COR-L47 (cell line): Measurements from ENCODE around the gene CDKN1A.
"Not testable (repeated sequence)": the region's sequence is repeated elsewhere in the genome, so short reads cannot be mapped to it uniquely, and the experiment has no call there.

Source experiments
- DNase-seq: peaks from one replicate; lab custom pipeline; 2025; lab: John Stamatoyannopoulos, UW

The CDKN1A gene

GRCh38 chr6:36678488-36679042 lies at the start of gene CDKN1A:
TSS of gene CDKN1A (plus strand) at chr6:36678714. CDS start at chr6:36684102, 5,388 bp downstream.
- DNase-seq, result peak; percentile 92

DNA sequence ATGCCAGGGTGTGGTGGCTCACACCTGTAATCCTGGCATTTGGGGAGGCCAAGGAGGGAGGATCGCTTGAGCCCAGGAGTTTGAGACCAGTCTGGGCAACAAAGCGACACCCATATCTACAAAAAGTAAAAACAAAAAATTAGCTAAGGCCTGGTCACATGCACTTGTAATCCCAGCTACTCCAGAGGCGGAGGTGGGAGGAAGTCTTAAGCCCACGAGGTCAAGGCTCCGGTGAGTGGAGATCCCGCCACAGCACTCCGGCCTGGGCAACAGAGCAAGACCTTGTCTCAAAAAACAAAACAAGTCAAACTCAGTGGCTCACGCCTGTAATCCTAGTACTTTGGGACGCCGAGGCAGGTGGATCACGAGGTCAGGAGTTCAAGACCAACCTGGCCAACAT lies 48.7 kb upstream of the CDKN1A start:
- no peak for DNase-seq

- no peak for DNase-seq
These were observed 47.0 kb upstream of the CDKN1A start for GRCh38 chr6:36631326-36632011.

- no peak for DNase-seq
These were observed 45.1 kb upstream of the CDKN1A start for GRCh38 chr6:36633370-36633769.

- peak; percentile 47 for DNase-seq
These were observed 44.6 kb upstream of the CDKN1A start for GRCh38 chr6:36633915-36634314.

- DNase-seq, result no peak
These were observed 44.0 kb upstream of the CDKN1A start for GRCh38 chr6:36634317-36635108.

DNA sequence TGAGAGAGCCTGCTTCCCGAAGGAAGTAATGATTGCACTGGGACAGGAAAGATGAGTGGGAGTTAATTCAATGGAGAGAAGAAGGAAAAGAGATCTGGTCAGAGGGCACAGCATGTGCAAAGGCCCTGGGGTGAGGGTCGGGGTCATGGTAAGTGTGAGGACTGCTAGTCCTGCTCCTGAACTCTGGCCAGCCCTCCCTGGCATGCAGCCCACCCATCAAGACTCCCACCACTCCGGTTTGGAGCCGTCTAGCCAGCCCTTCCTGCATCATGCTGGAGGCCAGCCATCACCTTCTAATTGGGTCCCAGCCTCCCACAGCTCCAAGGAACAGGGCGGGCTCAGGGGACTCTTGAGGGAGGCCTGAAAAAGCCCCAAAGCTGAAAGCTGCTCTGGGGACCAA lies 42.2 kb upstream of the CDKN1A start:
- DNase-seq, result no peak

DNA sequence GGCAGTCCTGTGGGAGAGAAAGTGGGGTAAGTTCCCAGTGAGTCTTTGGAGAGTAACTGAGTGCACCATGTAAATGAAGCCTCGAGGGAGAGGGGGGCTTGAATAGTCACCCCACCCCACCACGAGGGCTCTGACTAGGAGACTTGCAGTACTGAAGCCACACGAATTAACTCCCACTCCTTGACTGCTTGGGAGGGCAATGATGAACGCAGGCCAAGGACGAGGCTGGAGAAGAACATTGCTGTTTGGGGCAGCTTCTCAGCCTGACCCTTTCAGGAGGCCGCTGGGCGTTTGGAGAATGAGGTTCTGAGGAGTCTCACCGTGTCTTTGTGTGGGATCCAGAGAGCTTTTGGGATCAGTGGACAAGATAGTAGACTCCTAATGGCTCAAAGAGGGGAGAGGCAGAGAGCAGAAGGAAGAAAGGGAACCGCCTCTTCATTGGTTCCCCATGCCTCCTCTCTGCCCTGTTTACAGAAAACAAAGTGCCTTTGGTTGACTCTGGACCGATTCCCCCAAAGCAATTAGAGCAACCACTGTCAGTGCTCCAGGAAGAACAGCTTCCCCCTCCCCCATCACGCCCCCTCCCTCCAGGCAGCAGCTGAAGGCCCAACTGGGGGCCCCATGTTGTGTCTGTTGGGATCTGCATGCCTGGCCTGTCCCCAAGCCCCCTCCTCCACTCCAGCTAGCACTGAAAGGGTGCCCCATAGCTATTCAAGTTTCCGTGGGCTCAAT lies 41.7 kb upstream of the CDKN1A start:
- DNase-seq, result peak; percentile 21

DNA sequence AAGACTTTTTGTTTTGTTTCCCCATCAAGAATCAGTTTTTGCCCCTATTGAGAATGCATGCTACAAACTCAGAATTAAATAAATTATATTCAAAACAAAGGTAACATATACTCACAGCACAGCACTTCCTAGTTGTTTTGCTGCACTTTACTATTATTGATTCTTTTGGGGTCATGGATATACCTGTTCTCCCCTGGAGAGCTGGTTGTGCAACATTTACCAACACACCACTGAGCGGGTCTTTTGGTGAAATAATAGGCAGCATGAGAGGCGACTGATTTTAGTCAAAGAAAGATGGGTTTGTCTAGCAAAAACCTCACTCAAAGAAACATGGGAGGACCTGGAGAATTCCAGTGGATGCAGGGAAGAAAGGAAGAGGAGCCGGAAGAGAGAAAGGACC lies 39.9 kb upstream of the CDKN1A start:
- DNase-seq, result no peak

DNA sequence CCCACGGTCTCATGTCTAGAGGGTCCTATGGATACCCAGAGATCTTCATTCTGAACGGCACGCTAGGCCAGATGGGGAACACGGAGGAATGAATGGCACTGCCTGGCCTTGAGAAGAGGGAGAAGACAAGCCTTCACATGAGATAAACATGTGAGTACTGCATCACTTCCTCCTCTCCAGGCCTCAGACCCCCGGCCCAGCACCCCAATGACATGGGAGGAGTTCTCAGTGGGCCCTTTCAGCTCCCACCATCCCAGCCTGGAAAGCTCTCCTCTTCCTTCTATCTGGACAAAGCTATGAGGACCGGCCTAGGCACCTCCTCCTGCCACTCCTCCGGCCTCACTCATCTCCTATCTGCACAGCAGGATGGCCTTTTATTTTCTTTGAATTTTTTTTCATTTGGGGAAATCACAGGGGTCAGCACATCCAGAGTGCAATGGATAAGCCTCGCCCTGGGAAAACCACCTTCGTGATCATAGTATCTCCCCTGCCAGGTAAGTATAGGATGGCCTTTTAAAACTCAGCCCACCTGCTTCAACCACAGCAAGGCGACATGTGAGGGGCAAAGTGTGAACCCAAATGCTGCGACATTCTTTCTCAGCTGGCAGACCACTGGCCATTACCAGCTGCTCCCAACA lies 39.2 kb upstream of the CDKN1A start:
- no peak for DNase-seq

- no peak for DNase-seq
These were observed 37.0 kb upstream of the CDKN1A start for GRCh38 chr6:36641543-36641942.

DNA sequence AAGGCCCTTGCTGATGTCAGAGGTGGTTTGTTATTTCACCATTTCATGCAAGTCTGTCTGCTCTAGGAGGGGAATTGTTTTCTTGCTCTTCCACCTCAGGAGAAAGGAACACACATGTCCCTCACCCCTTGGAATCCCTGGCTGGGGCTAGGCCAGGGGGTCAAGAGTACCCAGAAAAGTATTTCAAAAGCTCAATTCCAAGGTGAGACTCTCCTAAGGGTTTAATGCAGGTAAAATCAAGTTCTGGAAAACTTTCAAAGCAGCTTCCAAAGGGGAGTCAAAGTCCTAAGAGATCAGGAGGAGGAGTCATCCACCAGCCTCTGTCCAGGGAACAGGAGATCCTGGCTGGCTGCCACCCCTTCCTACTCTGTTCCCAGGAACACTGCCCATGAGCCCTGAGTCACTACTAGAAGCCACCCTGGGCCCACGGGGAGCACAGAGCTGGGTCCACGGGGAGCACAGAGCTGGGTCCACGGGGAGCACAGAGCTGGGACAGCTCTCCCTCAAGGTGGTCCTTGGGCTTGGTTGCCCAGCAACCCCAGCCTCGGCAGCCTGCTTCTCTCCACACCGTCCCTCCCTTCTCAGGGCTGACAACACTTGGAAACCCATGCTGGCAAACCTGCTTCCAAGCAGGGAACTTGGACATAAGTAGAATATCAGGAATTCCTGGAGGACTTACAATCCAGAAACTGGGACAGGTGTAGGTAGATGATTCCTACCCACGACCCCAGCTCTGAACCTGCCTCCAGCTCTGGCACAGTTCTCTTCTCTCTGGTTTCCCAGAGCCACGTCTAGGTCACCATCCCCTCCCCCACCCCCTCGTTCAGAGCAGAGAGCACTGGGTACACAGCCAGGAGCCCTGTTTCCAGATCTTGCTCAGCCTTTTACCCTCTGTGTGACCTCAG lies 35.3 kb upstream of the CDKN1A start:
- DNase-seq, result no peak

DNA sequence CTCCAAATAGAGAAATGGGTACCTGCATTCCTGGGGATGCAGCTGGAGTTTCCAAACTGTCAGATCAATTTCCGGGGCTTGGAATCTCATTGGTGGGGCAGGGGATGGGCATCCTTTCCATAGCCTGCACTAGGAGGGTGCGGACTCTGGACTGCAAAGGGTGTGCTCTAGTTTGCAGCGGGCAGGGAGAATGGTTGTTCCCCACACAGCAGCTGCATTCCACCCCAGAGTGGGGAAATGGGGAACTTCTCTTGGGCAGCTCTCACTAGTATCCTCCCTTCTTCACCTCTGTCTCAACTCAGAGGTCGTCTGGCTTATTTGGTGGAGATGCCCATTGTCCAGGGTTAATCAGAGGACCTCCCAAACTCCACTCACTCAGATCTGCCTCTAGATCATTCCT lies 34.5 kb upstream of the CDKN1A start:
- DNase-seq, result no peak

- DNase-seq, result no peak
These were observed 29.4 kb upstream of the CDKN1A start for GRCh38 chr6:36649086-36649485.

DNA sequence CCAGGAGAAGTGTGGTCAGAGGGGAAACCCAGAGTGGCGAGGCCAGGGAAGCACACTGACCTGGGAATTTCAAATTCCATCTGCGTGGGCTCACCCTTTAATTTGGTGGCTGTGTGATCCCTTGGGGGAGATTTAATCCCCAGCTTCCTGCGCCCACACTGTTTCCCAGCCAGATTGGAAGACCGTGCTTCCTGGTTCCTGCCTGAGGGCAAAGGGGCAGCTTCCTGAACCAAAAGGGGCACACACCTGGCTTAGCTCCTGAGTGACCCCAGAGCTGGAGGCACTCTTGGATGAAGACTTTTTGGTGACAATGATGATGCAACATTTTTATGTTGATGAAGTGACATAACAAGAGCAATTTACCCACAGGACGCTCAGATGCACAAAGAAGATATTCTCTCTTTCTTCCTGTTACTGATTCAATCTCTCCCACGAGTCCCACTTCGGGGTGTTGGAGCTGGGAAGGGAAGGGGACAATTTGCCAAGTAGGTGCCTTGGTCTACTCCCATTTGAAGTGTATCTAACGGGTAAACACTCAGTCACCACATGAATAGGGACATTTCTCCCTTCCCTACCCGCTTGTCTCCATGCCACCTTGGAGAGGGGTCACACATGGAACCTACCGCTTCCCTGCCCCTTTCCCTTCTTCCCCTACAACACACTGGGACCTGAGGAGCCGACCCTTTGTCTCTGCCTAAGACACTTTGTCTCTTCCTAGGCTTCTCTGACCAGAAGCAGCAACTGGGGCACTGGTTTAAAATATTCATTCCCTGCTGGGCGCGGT lies 28.6 kb upstream of the CDKN1A start:
- DNase-seq, result no peak

DNA sequence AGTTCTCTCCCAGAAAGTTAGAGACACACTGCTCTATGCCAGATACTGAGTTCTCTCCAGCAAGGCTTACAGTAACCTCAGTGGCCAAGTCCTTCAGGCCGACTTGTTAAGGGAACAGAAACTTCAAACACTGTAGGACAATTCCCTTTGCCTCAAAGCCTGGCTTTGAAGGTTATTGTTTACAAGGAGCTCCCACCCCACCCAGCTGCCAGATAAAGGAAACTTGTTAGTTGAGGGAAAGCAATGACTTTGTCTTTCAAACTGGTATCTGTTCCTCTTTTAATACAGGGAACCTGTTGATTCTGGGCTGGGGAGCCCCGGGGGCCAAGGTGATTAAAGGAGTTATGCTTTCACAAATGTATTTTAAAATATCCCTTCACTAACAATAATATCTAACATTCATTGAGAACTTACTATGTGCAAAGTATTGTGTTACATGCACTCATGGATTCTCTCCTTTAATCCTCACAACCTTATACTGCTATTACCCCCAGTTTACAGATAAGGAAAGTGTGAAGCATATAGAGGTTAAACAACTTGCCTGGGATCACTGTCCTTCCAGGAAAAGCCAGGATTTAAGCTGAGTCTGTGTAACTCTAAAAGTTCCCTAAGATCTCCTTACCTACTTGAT lies 27.6 kb upstream of the CDKN1A start:
- no peak for DNase-seq

GRCh38 chr6:36651659-36652379 lies 26.7 kb upstream of the CDKN1A start:
- no peak for DNase-seq

DNA sequence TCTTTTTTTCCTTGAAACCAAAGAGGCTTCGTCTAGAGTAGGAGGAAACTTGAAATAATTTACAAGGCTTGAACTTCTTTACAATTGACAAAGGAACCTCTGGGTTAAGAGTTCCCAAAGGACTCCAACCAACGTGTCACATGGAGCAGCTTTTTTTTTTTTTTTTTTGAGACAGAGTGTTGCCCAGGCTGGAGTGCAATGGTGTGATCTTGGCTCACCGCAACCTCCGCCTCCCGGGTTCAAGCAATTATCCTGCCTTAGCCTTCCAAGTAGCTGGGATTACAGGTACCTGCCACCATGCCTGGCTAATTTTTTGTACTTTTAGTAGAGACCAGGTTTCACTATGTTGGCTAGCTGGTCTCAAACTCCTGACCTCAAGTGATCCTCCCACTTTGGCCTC lies 24.0 kb upstream of the CDKN1A start:
- DNase-seq, result not testable (repeated sequence)

GRCh38 chr6:36655085-36655724 lies 23.3 kb upstream of the CDKN1A start:
- no peak for DNase-seq
